Natural killer cell (primary cell): ENCODE measurements around the gene SLX4IP. TPM values are rescaled to one million over a fixed set of nuclear protein-coding genes. Genes with fewer than 3 reads are reported as not detected.

Experiments used
- ATAC-seq, 3 donors: fragments of 150-1000 bp in 2 of 3; fragments of 200-7000 bp in 1 of 3; cut with Tn5 transposase; 1 replicate in 1 of 3; 2 replicates in 2 of 3; pipeline ENCODE4 v1.10.0; 2021; ENCODE audit warnings: mild to moderate bottlenecking in 2 of 3, moderate library complexity in 2 of 3
- DNase-seq, 2 donors: peaks; one replicate each; pipeline versions ENCODE4 v3.0.0 to v3.0.0-alpha.2; 2013 to 2021; ENCODE audit warnings: mixed read lengths in 1 of 2
- H3K27ac ChIP-seq: one replicate; pipeline ENCODE4 v1.5.1; 2013; ENCODE audit warnings: mild to moderate bottlenecking, low read length
- H3K27me3 ChIP-seq: one replicate; pipeline ENCODE4 v1.6.1; 2013; ENCODE audit warnings: low read length; ENCODE audit not compliant: control insufficient read depth, insufficient read depth
- H3K36me3 ChIP-seq: one replicate; pipeline ENCODE4 v1.6.1; 2013; ENCODE audit warnings: low read length; ENCODE audit not compliant: control insufficient read depth, insufficient read depth
- H3K4me1 ChIP-seq: one replicate; pipeline ENCODE4 v1.6.1; 2013; ENCODE audit warnings: low read length; ENCODE audit not compliant: control insufficient read depth, insufficient read depth
- H3K4me3 ChIP-seq: one replicate; pipeline ENCODE4 v1.5.1; 2013; ENCODE audit warnings: low read length
- H3K9me3 ChIP-seq: one replicate; pipeline ENCODE4 v1.6.1; 2013; ENCODE audit warnings: low read length; ENCODE audit not compliant: control insufficient read depth, insufficient read depth
- H3K27ac Mint-ChIP-seq, 2 donors: one replicate each; pipeline ENCODE4 v1.8.0; 2022; ENCODE audit warnings: mild to moderate bottlenecking in 2 of 2, mixed read lengths in 2 of 2, moderate library complexity in 1 of 2
- H3K27me3 Mint-ChIP-seq, 2 donors: one replicate each; pipeline ENCODE4 v1.8.0; 2022; ENCODE audit warnings: low read depth in 2 of 2, mixed read lengths in 2 of 2
- H3K36me3 Mint-ChIP-seq: one replicate; pipeline ENCODE4 v1.8.0; 2022; ENCODE audit warnings: mixed read lengths
- H3K4me1 Mint-ChIP-seq, 2 donors: one replicate each; pipeline ENCODE4 v1.8.0; 2022; ENCODE audit warnings: mixed read lengths in 2 of 2
- H3K4me3 Mint-ChIP-seq: one replicate; pipeline ENCODE4 v1.8.0; 2022; ENCODE audit warnings: mild to moderate bottlenecking, moderate library complexity, mixed read lengths
- H3K9me3 Mint-ChIP-seq, 2 donors: one replicate each; pipeline ENCODE4 v1.8.0; 2022; ENCODE audit warnings: mixed read lengths in 2 of 2
- CTCF ChIP-seq: fragments of 200-600 bp; IDR thresholded peaks from one replicate; pipeline ENCODE4 v1.8.0; 2022; ENCODE audit warnings: antibody characterized with exemption
- WGBS: methylation state at CpG from one replicate; pipeline ENCODE4 v1.1.7; 2013; ENCODE audit warnings: missing lambda C conversion rate; ENCODE audit not compliant: insufficient coverage; 5-methylcytosine and 5-hydroxymethylcytosine counted together
- intact Hi-C: fragments of 100-400 bp; cut with micrococcal nuclease; formaldehyde crosslinking; loops from one replicate; pipeline ENCODE4 v1.14.2; 2022
- total RNA-seq, 4 donors: library from RNA; stranded (reverse); fragments of 120-200 nt in 1 of 4; gene quantifications; one replicate each; pipeline versions ENCODE4 v1.2.3 to v1.2.4, GENCODE V29; 2013 to 2022

The SLX4IP gene
- total RNA-seq, 3 donors from 2014 or later (not counting 1 experiment from before 2014, with no cell fraction given), result 2.9 to 5.5 (median 5.2) TPM

GRCh38 chr20:10469599-10469998, 34.5 kb downstream of the SLX4IP start:
- ATAC-seq (peak; percentile 76 to 92 (median 91)), DNase-seq (peak in 1 of 2 donors; percentile 65)
- H3K36me3 ChIP-seq, result no peaks in the 10 kb centered on the region
- 33% methylated on average over 7 of the region's 7 CpGs for WGBS
- no peak overlapping the region for H3K4me3 ChIP-seq
- H3K4me1 Mint-ChIP-seq, result peaks cover 13 to 14% of the 10 kb centered on the region in 2 donors
- no peaks in the 10 kb centered on the region for H3K9me3 ChIP-seq
- H3K27me3 ChIP-seq, result no peaks in the 10 kb centered on the region
- H3K27me3 Mint-ChIP-seq, result no peaks in the 10 kb centered on the region
- H3K36me3 Mint-ChIP-seq, result no peaks in the 10 kb centered on the region
- peak overlapping the region in 1 of 2 donors; percentile 70 for H3K27ac Mint-ChIP-seq
- H3K4me3 Mint-ChIP-seq, result no peak overlapping the region
- H3K4me1 ChIP-seq, result peaks cover 2% of the 10 kb centered on the region
- peak; percentile 69 for TF ChIP-seq CTCF
- no peak overlapping the region for H3K27ac ChIP-seq
- intact Hi-C loops, result loop anchor here (1.0 to 5.0 kb wide), 3 partner anchors 67 to 203 kb away; partner anchors contain the start of gene JAG1
- H3K9me3 Mint-ChIP-seq, result no peaks in the 10 kb centered on the region

GRCh38 chr20:10470276-10470675, 35.2 kb downstream of the SLX4IP start:
- H3K4me1 ChIP-seq, result peaks cover 9% of the 10 kb centered on the region
- H3K4me1 Mint-ChIP-seq, result peaks cover 20 to 21% of the 10 kb centered on the region in 2 donors
- intact Hi-C loops, result no loop called here
- no peak overlapping the region for H3K4me3 Mint-ChIP-seq
- no peak overlapping the region for H3K27ac ChIP-seq
- no peaks in the 10 kb centered on the region for H3K27me3 Mint-ChIP-seq
- H3K4me3 ChIP-seq, result no peak overlapping the region
- H3K36me3 ChIP-seq, result no peaks in the 10 kb centered on the region
- H3K27me3 ChIP-seq, result no peaks in the 10 kb centered on the region
- no peak for TF ChIP-seq CTCF
- no peaks in the 10 kb centered on the region for H3K9me3 ChIP-seq
- WGBS, result 98% methylated on average over 6 of the region's 6 CpGs
- H3K36me3 Mint-ChIP-seq, result no peaks in the 10 kb centered on the region
- no peak for DNase-seq
- no peaks in the 10 kb centered on the region for H3K9me3 Mint-ChIP-seq
- ATAC-seq, result no peak
- peak overlapping the region in 1 of 2 donors; percentile 70 for H3K27ac Mint-ChIP-seq

GRCh38 chr20:10472871-10473270, 37.8 kb downstream of the SLX4IP start:
- ATAC-seq (no peak), DNase-seq (no peak)
- Mint-ChIP-seq H3K27ac (no peak overlapping the region), H3K4me1 (peaks cover 26 to 28% of the 10 kb centered on the region in 2 donors), H3K9me3 (no peaks in the 10 kb centered on the region), H3K27me3 (no peaks in the 10 kb centered on the region), H3K36me3 (no peaks in the 10 kb centered on the region), H3K4me3 (no peak overlapping the region)
- intact Hi-C loops, result no loop called here
- Histone ChIP-seq H3K27ac (no peak overlapping the region), H3K36me3 (no peaks in the 10 kb centered on the region), H3K27me3 (no peaks in the 10 kb centered on the region), H3K4me3 (no peak overlapping the region), H3K9me3 (no peaks in the 10 kb centered on the region), H3K4me1 (peaks cover 15% of the 10 kb centered on the region)
- 97% methylated on average over 2 of the region's 2 CpGs for WGBS
- TF ChIP-seq CTCF, result no peak

- Mint-ChIP-seq H3K27ac (peak overlapping the region; percentile 48 to 67), H3K9me3 (no peaks in the 10 kb centered on the region)
Measured at GRCh38 chr20:10474606-10475184, 39.6 kb downstream of the SLX4IP start.

More at GRCh38 chr20:10474606-10475184, 39.6 kb downstream of the SLX4IP start:
- H3K9me3 ChIP-seq, result no peaks in the 10 kb centered on the region
- Mint-ChIP-seq H3K4me1 (peaks cover 23 to 26% of the 10 kb centered on the region in 2 donors), H3K4me3 (no peak overlapping the region), H3K27me3 (no peaks in the 10 kb centered on the region), H3K36me3 (no peaks in the 10 kb centered on the region)
- no peaks in the 10 kb centered on the region for H3K27me3 ChIP-seq
- ATAC-seq, result no peak
- 82% methylated on average over 10 of the region's 11 CpGs for WGBS
- H3K4me3 ChIP-seq, result no peak overlapping the region
- no peak for TF ChIP-seq CTCF
- intact Hi-C loops, result no loop called here
- DNase-seq, result no peak
- H3K4me1 ChIP-seq, result peaks cover 15% of the 10 kb centered on the region
- no peak overlapping the region for H3K27ac ChIP-seq
- no peaks in the 10 kb centered on the region for H3K36me3 ChIP-seq
